NCI-H524 (cell line): ENCODE data around the gene KRT4.
"Not testable (repeated sequence)": the region's sequence is repeated elsewhere in the genome, so short reads cannot be mapped to it uniquely, and the experiment has no call there.

Experiments used
- DNase-seq, 2 experiments: peaks; one replicate each; lab custom pipeline; 2025; lab: John Stamatoyannopoulos, UW

Gene KRT4

DNA sequence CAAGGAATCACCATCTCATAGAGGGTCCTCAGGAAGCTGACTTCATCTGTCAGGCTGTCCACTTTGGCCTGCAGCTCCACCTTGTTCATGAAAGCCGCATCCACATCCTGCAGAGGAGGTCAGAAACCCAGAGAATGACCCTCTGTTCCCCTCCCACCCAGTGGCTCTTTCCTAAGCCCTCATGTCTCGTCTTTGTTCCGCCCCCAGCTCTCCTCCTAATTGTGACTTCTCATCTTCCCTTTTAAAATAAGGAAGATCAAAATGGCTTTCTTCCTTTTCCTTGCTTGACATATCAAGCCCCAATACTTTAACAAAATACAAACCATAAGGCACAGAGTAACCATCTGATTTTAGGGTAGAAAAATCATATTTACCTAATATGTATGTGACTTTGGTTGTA lies 41.1 kb downstream of the KRT4 start:
- no peak for DNase-seq

DNA sequence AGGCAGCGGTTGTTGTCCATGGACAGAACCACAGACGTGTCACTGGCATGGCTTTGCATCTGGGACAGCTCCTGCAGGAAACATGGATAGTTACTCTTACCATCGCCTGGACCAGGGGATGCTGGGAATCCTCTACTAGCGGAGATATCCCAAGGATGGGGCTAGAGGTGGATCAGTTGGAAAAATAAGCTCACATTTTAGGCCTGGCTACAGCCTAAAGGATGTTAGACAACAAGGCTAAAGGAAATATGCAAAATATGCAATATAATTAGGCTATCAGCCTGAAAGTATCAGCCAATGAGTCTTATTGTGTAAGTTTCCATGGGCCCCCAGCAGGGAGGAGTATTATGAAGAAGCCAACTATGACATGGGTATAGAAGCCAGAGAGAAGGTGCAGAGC lies 41.7 kb downstream of the KRT4 start:
- no peak for DNase-seq

DNA sequence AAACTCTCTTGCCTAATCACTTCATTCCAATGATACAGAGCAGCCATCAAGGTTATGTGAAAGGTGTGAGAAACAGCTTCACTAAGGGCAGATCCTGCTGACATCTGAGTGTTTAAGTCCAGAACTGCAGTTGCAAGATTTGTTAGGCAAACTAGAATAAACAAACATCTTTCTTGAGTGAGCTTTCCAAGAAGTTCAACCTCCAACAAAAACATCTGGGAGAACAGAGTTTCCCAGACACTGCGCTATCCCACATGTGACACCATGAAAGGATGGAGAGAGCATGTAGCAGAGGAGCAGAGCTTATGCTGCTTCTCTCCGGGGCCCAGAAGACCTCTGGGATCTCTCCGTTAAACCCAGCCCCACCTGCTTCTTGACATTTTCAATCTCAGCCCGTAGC lies 42.4 kb downstream of the KRT4 start:
- DNase-seq, result no peak

DNA sequence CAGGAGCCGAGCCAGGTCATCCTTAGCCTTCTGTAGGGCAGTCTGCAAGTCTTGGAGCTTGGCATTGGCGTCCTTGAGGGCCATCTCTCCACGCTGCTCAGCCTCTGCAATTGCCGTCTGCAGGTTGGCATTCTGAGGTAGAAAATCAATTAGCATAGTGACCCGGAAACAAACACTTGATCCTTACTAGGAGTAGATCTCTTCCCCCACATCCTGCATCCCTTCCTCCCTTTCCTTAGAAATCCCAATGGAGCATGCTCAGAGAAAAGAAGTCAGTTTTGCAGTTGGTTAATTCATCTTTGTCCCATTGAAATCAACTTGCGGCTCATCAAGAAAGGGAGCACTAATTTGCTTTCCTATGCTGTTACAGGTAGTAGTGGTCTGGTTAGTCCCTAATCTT lies 42.8 kb downstream of the KRT4 start:
- no peak for DNase-seq

DNA sequence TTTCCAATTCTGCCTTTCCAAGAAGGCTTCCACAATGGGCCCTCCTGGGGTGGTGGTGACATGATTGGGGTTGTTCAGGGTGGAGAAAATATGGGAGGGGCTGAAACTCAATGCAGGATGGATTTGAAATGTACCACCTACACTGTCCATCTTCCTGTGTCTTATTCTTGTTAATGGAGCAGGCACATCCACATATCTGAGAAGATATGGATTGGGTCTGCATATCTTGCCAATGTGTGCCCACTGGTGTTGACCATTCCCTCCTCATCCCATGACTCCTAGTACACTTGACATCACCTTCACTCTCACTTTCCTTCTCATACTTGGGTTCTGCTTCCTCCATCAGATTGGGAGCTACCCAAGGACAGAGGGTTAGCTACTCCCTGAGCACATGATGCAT lies 44.0 kb downstream of the KRT4 start:
- DNase-seq, result no peak

DNA sequence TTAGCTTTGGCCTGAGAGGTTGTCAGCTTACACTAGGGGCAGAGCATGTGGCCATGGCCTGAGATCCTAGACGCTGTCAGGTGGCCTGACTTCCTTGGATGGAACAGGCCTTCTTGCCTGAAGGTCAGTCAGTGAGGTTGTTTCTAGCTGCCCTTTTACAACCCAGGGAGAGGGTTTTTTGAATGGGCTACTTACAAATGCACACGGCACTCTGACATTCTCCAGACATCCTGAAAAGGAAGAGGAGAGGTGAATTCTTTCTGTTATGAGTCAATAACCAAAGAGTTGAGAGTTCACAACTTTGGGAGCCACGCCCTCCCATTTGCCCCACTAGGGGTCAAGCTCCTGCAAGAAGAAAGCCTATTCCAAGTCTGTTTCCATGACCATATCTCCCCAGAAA lies 44.6 kb downstream of the KRT4 start:
- DNase-seq, result no peak

GRCh38 chr12:52768479-52769200 lies 45.3 kb downstream of the KRT4 start:
- DNase-seq, result no peak

DNA sequence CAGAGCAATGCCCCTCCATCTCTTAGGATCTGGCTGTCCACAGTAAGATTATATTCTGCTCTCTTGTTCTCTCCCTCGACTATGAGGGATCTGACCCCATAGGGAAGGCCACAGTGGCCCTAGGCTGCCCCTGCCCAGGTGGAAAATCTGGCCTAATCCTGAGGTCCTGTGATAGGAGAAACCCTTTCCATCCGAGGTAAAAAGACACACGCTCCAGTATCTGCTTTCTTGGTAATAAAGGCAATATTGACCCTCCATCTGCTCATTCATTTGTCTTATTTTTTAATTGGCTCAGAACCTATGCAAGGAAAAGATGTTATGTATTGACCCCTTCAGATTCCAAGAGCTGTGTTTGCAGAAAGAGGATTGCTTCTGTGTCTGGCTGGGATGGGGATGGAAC lies 46.5 kb downstream of the KRT4 start:
- peak in 1 of 2 experiments; percentile 8 for DNase-seq

GRCh38 chr12:52767020-52767379 lies 46.9 kb downstream of the KRT4 start:
- DNase-seq, result no peak

DNA sequence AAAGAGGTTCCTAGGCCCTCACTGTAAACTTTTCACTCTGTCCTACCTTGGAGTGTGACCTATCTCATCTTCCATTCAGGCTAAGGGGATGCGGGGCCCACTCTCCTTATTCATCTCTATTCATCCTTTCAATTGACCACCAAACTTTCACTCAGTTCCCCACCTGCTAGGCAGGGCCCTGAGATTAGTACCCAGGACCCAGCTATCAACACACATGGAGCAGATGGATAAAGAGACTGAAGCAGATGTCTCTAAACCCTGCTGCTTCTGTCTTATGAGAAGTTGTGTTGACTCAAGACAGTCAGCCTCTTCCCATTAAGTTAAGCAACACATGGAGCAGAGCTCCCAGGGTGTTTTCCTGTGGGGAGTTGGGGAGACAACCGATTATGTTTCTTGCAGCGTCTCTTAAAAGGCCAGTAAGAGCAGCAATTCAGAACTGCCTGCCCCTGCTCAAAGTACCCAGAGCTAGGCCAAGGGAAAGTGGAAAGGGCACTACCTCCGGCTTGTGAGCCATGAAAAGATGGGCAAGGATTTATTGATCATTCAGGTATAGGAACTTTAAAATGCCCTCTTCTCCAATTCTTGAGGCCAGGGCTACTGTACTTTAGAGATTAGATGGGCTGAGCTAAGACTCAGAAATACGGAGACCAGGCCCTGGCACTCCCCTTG lies 47.4 kb downstream of the KRT4 start:
- DNase-seq, result peak; percentile 38 to 84

- DNase-seq, result no peak
These were observed 48.2 kb downstream of the KRT4 start for GRCh38 chr12:52765702-52766101.

GRCh38 chr12:52763991-52764390 lies 49.9 kb downstream of the KRT4 start:
- no peak for DNase-seq

DNA sequence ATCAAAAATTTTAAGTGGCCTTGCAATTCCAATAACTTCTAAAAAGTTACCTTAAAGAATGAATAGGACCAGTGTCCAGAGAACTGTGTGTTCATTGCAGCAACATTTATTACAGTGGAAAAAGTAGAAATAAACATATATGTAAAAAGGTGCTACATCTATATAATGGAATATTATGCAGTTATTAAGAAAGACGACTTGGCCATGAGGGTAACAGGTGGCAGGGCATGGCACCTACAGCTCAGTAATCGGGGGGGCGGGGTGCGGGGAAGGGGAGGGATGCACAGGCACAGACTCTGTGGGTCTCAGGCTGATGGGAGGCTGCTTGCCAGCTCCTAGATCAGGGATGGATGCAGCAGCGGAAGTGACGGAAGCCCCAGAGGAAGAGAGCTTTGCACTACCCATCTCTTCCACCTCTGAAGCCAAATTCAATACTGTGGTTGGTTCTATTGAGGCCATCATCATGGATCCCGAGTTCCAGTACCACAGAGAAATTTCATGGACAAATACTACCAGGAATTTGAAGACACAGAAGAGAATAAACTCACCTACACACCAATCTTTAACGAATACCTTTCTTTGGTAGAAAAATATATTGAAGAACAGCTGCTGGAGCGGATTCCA lies 50.8 kb downstream of the KRT4 start:
- DNase-seq, result no peak

DNA sequence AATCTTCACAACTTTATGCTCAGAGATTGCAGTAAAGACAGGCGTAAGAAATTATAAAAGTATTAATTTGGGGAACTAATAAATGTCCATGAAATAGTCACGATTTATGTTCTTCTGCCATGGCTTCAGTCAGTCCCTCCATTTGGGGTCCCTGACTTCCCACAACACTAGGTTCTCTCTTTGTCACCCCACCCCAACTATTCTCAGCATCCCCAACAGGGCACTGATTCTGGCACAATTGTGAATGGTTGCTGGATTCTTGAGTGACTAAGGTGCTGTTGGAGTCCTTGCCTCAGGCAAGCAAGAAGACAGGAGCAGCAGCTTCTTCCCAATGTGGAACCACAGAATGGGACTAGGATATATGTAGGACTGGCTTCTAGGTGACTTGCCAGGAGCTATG lies 52.1 kb downstream of the KRT4 start:
- no peak for DNase-seq

- DNase-seq, result not testable (repeated sequence)
These were observed 52.7 kb downstream of the KRT4 start for GRCh38 chr12:52761218-52761617.

DNA sequence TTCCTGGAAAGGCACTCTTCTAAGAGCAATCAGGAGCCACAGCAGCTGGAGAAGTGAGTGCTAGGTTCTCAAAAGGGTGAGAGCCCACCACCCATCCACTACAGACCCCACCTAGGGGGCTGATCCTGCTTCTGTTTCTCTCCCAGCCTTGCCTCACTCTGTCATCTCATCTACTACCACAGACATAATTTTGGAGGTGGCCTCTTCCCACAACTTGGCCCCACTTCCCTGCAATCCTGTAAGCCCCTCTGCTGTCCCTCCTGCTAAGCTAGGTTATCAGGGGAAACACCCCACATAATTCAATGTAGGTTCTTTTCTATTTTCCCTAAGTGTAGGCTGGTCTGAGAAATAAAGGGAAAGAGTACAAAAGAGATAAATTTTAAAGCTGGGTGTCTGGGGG lies 53.3 kb downstream of the KRT4 start:
- DNase-seq, result no peak

DNA sequence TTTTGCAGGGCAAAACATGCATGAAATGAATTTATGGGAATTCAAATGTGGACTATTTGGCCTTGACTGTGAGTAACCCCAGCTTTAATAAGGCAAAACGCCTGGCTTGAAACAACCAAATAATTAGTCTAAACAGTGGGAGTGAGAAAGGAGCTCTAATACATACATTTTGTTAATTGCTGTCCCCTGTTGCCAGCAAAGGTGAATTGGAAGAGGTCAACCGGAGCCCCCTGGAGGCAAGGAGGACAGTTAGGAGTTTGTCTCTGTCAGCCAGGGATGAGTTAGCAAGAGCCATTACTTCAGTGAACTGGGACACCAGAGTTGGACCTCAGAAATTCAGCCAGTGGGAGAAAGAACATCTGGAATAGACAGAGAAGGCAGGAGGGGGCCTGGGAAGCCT lies 54.2 kb downstream of the KRT4 start:
- no peak for DNase-seq

GRCh38 chr12:52759218-52759617 lies 54.7 kb downstream of the KRT4 start:
- no peak for DNase-seq

GRCh38 chr12:52757449-52758176 lies 56.3 kb downstream of the KRT4 start:
- DNase-seq, result no peak
